GM19468 (cell line): ENCODE results near the gene YPEL4.

Experiments
- ATAC-seq: cut with Tn5 transposase; IDR thresholded peaks from one replicate; pipeline ENCODE4 v1.9.1; 2021; ENCODE audit warnings: mild to moderate bottlenecking, moderate library complexity, moderate number of reproducible peaks; ENCODE audit not compliant: unreplicated experiment; ENCODE audit errors: extremely low read depth

Gene YPEL4

DNA sequence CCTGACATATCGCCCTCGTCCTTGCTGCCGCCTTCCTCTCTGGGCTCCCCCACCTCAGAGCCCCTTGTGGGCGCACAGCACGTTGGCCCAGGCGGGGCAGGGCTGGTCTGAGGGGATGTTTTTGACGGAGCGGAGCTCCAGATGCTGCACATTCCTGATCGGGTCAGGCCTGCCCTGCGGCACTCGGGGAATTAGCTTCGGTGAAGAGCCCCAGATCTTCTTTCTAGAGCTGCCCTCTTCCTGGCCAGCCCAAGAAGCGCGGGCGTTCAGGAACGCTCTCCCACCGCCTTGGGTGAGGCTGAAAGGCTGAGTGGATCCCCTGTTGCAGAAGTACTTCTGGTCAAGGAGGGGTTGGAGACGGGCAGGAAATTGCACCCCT is 12.1 kb downstream of the YPEL4 start:
- no peak for ATAC-seq

DNA sequence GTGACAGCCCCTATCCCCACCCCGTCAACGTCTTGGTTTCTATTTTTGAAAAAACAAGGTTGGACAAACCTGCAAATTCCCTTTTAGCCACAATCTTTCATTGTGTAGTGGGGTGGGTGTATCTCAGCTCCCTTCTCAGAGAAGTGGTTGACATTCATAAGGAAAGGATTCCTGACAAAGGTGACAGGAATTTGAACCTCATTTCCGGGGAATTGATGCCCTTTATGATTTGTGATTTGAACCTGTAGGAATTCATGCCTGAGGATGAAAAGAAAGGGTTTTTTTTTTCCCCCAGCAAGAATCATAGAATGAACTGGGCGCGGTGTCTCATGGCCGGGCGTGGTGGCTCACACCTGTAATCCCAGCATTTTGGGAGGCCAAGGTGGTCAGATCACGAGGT is 14.5 kb downstream of the YPEL4 start:
- ATAC-seq, result no peak

DNA sequence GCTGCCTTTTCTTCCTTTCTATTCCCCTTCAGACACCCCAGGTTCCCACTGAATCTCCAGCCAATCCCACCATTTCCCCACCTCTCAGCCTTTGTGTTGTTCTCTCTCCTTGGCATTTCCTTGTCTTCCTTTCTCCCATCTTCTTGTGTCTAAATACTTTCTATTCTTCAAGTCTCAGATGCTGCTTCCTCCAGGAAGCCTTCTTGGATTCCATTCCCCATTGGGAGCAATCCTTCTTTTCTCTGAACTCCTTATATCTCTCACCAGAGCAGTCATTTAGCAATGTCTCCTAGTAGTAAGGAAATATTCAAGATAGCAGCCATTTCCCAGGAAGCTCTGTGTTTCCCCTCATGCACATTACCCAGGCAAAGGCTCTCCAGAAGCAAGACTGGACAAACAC is 15.4 kb downstream of the YPEL4 start:
- no peak for ATAC-seq

DNA sequence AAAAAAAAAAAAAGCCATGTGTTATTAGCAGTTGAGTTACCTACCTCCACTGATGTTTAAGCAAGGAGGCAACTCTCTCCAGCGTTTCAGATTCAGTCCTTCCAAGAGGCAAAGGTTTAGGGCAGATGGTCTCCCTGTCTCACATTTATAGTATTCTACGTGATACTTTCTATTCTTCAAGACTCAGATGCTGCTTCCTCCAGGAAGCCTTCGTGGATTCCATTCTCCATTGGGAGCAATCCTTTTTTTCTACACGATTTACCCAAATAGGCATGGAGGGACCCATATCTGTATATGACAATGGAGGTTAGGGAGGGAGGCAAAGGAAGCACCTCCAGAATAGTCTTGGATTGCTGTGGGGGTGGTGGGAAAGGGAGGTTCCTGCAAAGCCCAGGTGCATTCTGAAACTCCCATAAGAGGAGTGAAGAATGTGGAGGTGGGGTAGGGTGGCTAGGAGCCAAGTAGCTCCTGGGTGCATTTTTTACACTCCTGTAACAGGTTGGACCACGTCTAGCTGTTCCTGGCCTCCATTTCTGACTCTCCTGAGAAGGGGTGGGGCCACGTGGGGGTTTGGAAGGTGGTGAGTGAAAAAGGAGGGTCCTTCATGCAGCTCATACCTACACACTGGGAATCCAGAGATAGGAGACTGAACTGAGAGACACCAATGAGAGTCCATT is 16.2 kb downstream of the YPEL4 start:
- ATAC-seq, result no peak

DNA sequence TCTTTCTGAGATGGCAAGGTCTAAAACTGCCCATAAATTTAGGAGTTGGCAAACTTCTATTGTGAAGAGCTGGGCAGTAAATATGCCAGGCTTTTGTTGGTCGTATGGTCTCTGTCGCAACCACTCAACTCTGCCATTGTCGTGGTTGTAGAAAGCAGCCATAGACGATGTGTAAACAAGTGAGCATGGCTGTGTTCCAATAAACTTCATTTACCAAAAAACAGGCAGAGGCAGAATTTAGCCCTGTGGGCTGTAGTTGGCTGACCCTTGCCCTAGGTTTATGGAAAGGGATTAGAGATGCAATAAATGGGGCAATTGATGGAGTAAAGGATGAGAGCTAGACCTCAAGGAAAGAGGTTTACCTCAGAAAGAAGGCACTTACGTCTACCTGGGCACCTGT is 17.6 kb downstream of the YPEL4 start:
- no peak for ATAC-seq

DNA sequence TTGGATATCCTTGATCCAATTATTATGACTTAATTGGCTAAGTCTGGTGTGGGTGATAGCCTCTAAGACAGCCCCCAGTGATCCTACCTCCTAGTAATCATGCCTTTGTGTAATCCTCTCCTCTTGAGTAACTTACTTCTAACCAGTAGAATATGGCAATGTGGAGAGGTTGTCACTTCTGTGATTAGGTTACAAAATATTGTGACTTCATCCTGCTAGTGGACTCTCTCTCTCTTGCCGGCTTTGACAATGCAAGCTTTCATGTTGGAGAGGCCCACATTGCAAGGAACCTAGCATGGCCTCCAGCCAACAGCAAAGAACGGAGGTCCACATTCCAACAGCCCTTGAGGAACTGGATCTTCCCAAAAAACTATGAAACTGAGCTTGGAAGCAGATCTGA is 19.5 kb downstream of the YPEL4 start:
- no peak for ATAC-seq

DNA sequence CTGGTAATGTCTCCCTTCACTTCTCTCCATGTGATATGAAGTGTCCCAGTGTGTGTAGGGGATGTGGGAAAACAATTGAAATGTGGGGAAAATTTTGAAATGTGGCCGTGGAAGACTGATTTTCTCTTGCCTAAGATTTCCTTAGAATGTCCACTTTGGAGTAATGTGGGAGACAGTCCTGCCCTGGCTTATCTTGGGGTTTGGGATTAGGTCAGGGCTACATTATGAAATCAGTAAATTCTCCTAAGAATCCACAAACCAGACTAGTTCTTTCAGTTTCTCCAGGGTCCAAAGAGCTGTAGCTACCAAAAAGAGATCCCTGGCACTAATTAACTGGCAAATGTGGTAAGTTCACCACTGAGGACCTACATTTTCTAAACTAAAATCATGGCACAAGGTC is 22.8 kb downstream of the YPEL4 start:
- no peak for ATAC-seq

DNA sequence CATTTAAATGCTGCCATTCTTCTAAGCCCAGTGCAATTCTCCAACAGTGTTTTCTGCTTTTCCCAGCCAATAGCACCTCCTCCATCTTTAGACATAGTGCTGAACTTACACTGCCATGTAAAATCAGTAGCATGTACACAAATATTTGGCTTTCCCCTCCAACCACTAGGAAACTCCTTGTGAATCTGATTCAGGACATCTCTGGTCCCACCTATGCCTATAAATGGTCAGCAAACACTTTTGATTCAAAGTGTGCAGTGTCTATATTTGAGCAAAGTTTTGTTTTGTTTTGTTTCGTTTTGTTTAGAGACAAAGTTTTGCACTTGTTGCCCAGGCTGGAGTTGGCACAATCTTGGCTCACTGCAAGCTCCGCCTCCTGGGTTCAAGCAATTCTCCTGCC is 24.8 kb downstream of the YPEL4 start:
- no peak for ATAC-seq

DNA sequence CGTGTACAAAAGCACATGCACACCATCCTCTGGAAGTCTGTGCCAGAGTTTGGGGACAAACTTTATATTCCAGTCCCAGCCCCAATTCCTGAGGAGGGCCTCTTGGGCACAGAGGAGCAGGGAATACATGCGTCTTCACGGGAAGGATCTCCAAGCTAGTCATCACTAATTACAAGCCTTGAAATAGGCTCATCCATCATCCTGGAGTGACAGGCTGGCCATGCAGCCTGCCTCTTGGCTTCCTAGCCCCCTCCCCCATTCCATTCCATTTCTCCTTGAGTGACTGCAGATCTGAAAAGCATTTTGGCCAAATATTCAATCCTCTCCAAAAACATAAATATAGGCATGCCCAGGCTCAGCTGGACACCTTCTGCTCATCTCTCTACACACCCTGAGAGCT is 27.4 kb downstream of the YPEL4 start:
- ATAC-seq, result no peak

DNA sequence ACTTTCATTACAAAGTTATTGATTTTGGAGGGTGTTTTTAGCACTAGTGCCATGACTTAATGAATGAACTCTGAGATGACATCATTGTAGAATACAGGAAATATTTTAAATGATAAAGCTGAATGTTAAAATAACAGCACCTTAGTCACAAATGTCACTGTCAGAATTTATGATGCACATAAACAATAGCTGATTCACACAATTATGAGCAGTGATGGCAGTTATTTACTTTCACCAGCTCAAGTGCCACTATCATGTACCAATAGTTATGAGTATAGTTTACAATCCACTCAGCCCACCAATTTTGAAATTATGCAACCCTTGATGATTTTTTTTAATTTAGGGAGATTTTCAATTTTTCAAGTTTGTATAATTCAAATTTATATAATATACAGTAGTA is 29.2 kb downstream of the YPEL4 start:
- no peak for ATAC-seq

DNA sequence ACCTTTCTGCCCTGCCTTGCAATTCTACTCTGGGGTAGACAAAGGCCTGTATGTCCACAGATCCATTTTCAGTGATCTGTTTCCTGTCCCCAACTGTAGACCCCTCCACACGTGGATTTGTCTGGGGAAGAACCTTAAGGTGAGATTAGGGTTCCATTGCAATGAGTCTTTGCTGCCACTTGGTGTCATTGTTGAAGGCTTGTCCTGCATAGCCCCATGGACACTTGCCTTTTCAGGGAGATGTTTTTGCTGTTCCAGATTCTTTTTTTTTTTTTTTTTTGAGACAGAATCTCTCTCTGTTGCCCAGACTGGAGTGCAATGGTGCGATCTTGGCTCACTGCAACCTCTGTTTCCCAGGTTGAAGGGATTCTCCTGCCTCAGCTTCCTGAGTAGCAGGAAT is 30.4 kb downstream of the YPEL4 start:
- no peak for ATAC-seq

DNA sequence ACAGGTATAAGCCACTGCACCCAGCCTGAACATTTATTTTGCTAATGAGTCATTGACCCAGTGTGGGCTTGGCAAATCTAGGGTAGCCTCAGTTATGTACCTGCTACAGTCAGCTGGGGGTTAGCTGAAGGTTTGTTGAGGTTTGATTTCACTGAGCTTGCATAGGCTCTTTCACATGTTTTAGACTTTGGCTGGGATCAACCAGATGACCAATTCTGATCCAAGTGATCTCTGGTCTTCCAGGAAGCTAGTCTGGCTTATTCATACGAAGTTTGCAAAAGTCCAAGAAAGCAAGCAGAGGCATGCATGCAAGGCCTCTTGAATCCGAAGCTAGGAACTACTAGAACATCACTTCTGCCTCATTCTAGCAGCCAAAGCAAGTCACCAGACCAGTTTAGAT is 31.3 kb downstream of the YPEL4 start:
- no peak for ATAC-seq

DNA sequence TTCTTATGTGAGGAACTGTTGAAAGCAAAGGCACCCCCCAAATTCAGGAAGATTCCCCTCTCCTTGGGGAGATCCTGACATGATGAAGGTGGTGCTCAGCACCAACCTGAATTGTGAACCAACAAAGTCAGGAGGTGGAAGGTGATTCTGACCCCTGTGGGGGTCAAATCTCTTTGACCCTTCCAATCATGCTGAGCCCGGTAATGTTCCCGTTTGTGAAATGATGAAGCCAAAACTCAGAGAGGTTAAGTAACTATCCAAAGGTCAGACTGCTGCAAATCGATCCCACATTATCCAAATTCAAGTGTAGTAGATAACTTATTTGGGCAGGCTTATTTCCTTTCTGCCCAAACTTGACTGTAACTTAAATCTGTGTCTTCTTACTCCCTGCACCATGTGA is 33.1 kb downstream of the YPEL4 start:
- no peak for ATAC-seq

DNA sequence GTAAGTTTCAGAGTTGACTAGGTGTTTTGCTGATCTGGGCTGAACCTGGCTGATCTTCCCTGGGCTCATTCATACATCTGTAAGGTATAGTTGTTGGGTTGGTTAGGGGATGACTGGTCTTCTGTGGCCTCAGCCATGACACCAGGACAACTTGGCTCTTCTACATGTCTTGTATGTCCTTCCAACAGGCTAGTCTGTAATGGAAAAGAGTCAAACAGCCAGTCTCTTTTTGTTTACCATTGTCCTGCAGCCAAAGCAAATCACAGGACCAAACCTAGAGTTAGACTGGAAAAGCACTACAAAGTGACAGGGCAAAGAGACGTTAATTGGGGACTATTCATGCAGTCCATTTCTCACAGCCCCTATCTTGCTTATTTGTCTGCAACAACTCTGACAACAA is 34.4 kb downstream of the YPEL4 start:
- no peak for ATAC-seq

DNA sequence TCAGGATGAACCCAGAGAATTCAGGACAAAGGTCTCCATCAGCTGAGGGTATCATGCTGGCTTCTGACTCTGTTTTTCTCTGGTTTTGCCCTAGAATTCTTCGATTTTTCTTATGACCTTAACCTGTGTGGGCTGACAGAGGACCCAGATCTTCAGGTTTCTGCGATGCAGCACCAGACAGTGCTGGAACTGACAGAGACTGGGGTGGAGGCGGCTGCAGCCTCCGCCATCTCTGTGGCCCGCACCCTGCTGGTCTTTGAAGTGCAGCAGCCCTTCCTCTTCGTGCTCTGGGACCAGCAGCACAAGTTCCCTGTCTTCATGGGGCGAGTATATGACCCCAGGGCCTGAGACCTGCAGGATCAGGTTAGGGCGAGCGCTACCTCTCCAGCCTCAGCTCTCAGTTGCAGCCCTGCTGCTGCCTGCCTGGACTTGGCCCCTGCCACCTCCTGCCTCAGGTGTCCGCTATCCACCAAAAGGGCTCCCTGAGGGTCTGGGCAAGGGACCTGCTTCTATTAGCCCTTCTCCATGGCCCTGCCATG is 35.4 kb downstream of the YPEL4 start:
- ATAC-seq, result no peak

DNA sequence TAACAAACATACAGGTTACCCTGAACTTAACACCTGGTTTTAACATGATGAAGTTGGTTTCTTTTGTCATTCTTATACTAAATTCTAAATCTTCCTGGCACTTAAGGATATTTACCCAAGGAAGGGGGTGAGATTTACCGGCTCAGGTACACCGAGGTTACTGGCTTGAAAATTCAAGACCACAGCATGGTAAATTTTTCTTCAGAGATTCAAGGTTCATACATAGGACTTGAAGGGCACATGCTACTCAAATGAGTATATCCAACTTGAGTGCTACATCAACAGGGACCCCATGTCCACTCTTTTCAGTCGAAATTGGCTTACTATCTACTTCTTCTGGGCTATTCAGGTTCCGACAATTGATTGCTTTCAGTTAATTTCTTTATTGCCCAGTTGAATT is 39.5 kb downstream of the YPEL4 start:
- ATAC-seq, result no peak

DNA sequence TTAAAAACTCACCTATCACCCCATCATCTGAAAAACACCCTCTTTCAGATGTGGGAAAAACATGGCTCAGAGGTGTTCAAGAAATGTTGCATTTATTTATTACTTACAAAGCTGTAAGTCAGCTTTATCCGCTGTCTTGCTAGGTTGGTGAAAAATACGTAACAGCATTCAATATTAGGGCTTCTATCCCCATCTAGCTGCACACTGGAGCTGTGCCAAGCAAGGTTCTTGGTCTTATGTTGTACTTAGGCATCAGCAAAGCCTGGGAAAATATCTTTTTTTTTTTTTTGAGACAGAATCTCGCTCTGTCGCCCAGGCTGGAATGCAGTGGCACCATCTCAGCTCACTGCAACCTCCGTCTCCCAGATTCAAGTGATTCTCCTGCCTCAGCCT is 44.7 kb downstream of the YPEL4 start:
- no peak for ATAC-seq

DNA sequence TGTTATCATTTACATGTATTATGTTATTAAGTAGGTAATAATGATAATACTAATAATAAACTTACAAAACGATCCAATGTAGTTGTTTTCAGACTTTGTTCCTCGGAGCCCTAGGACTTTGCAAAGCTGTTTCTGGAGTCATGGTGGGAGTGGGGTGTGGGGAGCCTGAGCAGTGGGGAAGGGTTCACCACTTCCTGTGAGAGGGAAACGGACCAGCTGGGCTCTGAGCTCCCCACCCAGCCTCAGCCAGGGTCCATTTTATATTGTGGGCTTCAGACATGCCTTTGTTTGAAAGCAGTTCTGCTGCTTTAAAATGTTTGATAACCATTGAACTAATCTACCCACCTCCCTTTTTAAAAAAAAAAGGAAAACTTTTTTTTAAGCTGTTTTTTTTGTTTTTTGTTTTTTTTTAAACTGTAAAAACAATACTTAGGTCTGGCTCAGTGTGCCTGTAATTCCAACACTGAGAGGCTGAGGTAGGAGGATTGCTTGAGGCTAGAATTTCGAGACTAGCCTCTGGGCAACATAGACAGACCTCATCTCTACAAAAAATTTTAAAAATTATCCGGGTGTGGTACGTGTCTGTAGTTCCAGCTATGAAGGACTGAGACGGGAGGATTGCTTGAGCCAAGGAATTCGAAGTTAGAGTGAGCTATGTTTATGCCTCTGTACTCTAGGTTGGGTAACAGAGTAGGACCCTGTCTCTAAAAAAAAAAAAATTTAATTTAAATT is 45.2 kb downstream of the YPEL4 start:
- no peak for ATAC-seq

DNA sequence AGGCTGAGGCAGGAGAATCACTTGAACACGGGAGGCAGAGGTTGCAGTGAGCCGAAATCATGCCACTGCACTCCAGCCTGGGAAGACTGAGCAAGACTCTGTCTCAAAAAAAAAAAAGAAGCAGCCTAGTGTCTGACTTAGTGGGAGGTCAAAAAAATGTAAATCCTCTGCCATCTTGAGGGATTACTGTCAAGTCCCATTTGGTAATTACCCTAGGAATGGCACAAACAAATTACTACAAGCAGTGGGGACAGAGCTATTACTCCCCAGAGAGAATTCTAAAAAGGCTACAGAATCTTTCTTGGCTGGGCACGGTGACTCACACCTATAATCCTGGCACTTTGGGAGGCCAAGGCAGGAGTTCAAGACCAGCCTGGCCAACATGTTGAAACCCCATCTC is 48.4 kb downstream of the YPEL4 start:
- ATAC-seq, result no peak

DNA sequence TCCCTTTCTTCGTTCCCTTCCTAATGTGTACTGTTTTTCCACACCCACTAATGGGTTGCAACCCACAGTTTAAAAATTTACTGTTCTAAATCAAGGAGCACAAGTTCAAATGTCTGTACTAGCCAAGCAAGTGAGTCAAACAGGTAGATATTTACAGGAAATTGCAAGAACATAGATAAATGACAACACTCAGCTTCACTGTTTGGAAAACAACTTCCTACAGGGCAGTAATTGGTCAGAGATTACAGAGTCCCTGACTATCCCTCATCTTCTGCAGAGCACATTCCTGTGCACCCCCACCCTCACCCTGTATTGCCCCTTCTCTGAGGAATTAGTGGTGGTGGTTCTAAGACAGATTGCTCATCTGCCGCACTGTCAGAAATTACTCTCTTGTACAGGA is 50.3 kb downstream of the YPEL4 start:
- no peak for ATAC-seq

DNA sequence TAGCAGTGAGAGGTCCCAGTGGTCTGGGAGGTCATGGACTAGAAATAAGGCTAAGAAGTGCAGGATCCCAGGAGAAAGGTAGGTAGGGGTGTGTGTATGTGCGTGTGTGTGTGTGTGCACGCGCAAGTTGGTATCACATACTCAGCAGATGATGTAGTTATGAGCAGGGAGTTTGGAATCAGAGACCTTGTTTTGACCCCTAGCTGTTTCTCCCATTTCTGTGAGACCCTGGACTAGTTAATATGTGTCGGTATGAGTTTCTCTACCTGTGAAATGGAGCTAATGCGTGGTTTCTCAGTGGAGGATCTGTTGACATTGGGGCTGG is 50.9 kb downstream of the YPEL4 start:
- no peak for ATAC-seq
